Measurements from ENCODE around the gene NOL9.

NOL9 gene

GRCh38 chr1:6474815-6475282 lies 79.5 kb downstream of the NOL9 start:
- TF ChIP-seq, protein P1, sequence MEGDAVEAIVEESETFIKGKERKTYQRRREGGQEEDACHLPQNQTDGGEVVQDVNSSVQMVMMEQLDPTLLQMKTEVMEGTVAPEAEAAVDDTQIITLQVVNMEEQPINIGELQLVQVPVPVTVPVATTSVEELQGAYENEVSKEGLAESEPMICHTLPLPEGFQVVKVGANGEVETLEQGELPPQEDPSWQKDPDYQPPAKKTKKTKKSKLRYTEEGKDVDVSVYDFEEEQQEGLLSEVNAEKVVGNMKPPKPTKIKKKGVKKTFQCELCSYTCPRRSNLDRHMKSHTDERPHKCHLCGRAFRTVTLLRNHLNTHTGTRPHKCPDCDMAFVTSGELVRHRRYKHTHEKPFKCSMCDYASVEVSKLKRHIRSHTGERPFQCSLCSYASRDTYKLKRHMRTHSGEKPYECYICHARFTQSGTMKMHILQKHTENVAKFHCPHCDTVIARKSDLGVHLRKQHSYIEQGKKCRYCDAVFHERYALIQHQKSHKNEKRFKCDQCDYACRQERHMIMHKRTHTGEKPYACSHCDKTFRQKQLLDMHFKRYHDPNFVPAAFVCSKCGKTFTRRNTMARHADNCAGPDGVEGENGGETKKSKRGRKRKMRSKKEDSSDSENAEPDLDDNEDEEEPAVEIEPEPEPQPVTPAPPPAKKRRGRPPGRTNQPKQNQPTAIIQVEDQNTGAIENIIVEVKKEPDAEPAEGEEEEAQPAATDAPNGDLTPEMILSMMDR (IDR thresholded peaks at IDR 0.05; ENCODE audit: control insufficient read depth, insufficient read depth, low read depth, low read length, missing control alignments) = no peak
- H3K4me3 ChIP-seq (ENCODE audit: control insufficient read depth, low read depth, low read length) = no peak overlapping the region
- DNase-seq (ENCODE audit: low read depth) = no peak

DNA sequence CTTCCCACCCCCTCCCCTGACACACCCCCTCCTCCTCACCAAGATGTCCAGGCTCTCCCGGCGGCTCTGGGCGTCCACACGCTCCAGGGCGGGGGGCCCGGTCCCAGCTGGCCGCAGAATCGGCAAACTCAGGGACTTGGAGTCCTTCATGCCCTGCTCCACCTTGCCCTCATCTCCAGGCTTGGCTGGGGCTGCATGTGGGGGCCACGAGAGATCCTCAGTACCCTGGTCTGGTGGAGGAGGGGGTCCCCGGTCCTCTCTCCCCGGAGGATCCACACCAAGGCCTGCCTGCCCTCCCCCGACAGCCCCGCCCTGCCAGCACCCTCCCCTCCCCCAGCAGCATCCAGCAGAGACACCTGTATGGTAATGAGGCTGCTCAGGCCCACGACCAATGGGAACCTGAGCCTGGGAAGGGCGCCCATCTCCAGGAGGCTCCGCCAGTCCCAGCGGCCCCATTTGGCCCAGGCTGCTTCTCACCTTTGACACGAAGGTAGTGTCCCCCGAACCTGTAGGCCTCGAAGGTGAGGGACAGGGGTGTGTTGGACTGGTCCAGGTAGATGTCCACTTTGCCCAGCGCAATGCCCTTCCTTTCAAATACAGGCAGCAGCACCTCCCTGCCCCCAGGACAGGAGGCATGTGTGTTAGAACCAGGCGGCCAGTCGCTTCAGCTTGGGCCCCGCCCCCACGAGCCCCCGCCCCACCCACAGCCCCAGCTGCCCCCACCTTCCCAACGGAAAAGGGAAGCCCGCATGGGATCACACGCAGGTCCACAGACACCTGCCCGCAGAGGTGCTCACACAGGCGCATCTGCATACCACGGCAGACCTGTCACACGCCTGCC lies 80.1 kb downstream of the NOL9 start:
- no peak for DNase-seq (ENCODE audit: low read depth)

GRCh38 chr1:6473156-6473555 lies 81.2 kb downstream of the NOL9 start:
- no peak for DNase-seq (ENCODE audit: low read depth)
- TF ChIP-seq, protein P1 (IDR thresholded peaks at IDR 0.05; ENCODE audit: control insufficient read depth, insufficient read depth, low read depth, low read length, missing control alignments) = no peak

More for the DNA sequence above, 80.1 kb downstream of the NOL9 start:
- no peak overlapping the region for H3K4me3 ChIP-seq (ENCODE audit: control insufficient read depth, low read depth, low read length)
- TF ChIP-seq, protein P1 (IDR thresholded peaks at IDR 0.05; ENCODE audit: control insufficient read depth, insufficient read depth, low read depth, low read length, missing control alignments) = no peak

DNA sequence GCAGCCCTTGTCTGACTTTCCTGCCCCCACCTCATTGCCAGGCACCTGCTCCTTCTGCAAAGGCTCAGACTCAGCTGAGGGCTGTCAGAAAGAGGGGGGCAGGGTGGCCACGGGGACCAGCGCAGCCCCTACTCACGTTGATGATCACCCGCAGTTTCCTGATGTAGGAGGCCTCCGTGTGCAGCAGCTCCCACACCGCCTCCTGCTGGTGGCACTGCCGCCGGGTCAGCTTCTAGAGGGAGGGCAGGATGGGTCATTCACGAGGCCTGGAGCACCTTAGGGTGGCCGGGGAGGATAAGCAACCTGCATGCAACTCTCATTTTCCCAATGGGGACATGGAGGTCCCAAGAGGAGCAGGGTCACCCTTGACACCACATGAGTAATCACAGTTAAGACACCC lies 81.9 kb downstream of the NOL9 start:
- TF ChIP-seq, protein P1 (IDR thresholded peaks at IDR 0.05; ENCODE audit: control insufficient read depth, insufficient read depth, low read depth, low read length, missing control alignments) = peak; percentile 18
- no peak overlapping the region for H3K4me3 ChIP-seq (ENCODE audit: control insufficient read depth, low read depth, low read length)
- no peak for DNase-seq (ENCODE audit: low read depth)

More at GRCh38 chr1:6473156-6473555, 81.2 kb downstream of the NOL9 start:
- no peak overlapping the region for H3K4me3 ChIP-seq (ENCODE audit: control insufficient read depth, low read depth, low read length)

DNA sequence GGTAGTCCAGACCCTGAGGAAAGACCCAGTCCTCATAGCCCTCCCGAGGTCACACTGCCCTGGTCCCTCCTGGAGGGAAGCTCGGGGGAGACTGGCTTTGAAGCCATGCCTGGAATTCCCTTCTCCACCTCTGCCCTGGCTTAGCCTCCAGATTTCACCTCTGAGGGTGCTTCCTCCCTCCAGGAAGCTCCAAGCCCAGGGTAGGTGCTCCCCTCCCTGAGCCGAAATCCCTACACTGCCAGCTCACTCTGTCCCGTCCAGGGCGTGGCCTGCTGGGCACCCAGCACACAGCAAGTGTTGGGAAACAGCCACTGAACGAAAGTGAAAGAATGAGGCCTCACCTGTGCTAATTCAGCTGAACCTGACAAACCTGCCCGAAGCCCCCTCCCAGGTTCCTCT lies 82.3 kb downstream of the NOL9 start:
- DNase-seq (ENCODE audit: low read depth) = no peak
- no peak overlapping the region for H3K4me3 ChIP-seq (ENCODE audit: control insufficient read depth, low read depth, low read length)
- TF ChIP-seq, protein P1 (IDR thresholded peaks at IDR 0.05; ENCODE audit: control insufficient read depth, insufficient read depth, low read depth, low read length, missing control alignments) = no peak
